NB4 (cell line): ENCODE results near the gene ASCC2.

Experiments
- POLR2A ChIP-seq: IDR thresholded peaks from 2 replicates; pipeline ENCODE4 v1.6.1; 2011; ENCODE audit warnings: mild to moderate bottlenecking; ENCODE audit not compliant: insufficient read length; ENCODE audit errors: extremely low read depth
- TF ChIP-seq, protein P1 (sequence below): IDR thresholded peaks from one replicate; pipeline ENCODE4 v1.5.1; 2012; ENCODE audit warnings: low read depth, low read length

DNA sequence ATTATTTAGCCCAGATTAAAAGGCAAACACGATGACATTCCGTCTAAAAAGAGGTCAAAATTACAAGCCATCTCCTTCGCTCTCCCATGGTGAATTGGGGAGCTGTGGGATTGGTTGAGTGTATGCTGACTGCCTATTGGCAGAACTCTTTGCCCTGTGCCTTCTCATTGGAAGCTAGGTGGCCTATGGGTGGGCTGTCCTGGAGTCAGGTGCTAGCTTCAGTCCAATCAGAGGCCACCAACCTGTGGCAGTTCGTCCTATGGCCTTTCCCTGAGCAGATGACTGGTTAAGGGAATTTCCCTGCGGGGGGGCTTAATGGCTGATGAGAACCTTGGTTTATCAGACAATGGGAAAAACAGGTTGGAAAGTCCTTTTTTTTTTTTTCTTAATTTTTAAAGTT is 41.7 kb upstream of the ASCC2 start:
- no peak for TF ChIP-seq POLR2A
- TF ChIP-seq, protein P1, sequence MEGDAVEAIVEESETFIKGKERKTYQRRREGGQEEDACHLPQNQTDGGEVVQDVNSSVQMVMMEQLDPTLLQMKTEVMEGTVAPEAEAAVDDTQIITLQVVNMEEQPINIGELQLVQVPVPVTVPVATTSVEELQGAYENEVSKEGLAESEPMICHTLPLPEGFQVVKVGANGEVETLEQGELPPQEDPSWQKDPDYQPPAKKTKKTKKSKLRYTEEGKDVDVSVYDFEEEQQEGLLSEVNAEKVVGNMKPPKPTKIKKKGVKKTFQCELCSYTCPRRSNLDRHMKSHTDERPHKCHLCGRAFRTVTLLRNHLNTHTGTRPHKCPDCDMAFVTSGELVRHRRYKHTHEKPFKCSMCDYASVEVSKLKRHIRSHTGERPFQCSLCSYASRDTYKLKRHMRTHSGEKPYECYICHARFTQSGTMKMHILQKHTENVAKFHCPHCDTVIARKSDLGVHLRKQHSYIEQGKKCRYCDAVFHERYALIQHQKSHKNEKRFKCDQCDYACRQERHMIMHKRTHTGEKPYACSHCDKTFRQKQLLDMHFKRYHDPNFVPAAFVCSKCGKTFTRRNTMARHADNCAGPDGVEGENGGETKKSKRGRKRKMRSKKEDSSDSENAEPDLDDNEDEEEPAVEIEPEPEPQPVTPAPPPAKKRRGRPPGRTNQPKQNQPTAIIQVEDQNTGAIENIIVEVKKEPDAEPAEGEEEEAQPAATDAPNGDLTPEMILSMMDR, result no peak
